NCI-H2029 (cell line): ENCODE measurements around the gene KIF3A.

Experiments
- DNase-seq: peaks from one replicate; lab custom pipeline; 2025; lab: John Stamatoyannopoulos, UW

Gene KIF3A

GRCh38 chr5:132753135-132753987 is 16.0 kb upstream of the KIF3A start:
- DNase-seq: peak; percentile 87

DNA sequence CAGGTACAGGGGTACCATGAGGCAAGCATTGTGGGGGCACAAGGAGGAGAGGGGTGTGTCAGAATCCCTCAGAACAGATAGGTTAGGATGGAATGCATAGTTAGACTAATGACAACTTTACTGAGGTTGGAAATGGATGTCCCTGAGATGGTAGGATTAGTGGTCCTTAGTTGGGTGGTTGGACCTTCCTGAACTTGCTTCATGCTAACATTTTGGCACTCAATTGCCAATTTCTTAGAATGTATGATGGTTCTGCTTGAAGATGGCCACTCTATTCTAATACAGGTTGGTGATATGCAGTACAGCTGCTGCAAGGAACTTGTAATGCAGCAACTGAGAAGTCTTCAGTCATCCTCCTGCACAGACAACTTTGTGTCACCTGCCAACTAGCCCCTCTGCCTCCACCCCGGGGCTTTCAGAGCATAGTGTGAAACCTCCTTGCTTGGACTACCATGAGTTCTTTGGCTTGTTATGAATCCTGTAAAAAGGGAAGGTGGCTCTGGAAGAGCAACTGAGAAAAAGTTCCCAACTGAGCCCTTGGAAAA is 15.3 kb upstream of the KIF3A start:
- DNase-seq: no peak

- DNase-seq: no peak
Observed at GRCh38 chr5:132751971-132752580, 14.7 kb upstream of the KIF3A start.

GRCh38 chr5:132751444-132751843 is 14.1 kb upstream of the KIF3A start:
- no peak for DNase-seq

DNA sequence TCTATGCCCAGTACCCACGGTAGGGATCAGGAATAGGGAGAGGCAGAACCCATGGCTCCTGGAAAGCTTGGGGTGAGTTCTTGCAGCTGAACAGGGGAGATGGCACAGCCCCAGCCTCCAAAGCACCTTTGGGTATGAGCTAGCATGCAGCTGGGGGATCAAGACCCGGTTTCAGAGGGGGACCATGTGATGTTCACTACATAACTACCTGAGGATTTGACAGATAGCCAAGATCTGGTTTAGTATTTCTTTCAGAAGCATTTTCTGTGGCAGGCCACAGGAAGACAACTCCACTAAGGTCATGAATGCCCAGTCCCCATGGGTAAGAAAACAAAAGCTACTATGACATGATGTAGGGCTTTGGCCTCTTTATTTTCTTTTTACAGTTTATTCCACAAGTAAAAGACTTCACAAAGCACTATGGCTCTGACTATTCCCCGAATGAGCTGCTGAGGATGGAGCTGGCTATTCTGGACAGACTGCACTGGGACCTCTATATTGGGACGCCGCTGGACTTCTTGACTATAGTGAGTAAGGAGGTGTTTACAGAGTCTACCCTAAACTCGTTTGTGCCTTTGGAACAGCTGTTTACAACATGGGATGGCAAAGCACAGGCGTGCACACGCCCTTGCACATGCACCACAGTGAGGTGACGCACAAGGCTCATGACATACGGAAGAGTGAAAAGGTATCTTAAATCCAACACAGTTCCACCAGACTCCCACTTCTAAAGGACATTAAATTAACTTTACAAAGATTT is 13.3 kb upstream of the KIF3A start:
- no peak for DNase-seq

GRCh38 chr5:132749506-132749905 is 12.2 kb upstream of the KIF3A start:
- no peak for DNase-seq

GRCh38 chr5:132748522-132749000 is 11.2 kb upstream of the KIF3A start:
- DNase-seq: no peak

GRCh38 chr5:132747616-132748440 is 10.5 kb upstream of the KIF3A start:
- DNase-seq: no peak

GRCh38 chr5:132746954-132747615 is 9.7 kb upstream of the KIF3A start, which contains the start of gene CCNI2:
Gene CCNI2 (plus strand): TSS chr5:132747426. CDS start chr5:132747496, 70 bp downstream.
- DNase-seq: no peak

DNA sequence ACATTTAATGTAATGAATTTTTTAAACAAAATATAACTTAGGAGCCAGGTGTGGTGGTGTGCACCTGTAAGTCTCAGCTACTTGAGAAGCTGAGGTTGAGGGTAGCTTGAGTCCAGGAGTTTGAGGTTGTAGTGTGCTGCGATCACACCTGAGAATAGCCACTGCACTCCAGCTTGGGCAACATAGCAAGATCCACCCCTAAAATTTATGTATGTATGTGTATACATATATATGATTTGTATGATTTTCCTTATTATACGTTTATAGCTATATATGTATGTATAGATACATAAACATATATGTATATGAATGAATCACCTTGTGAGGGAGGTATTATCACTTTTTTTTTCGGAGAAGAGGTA is 9.2 kb upstream of the KIF3A start:
- DNase-seq: no peak

- no peak for DNase-seq
Observed at GRCh38 chr5:132744659-132745058, 7.3 kb upstream of the KIF3A start.

- DNase-seq: no peak
Observed at GRCh38 chr5:132742626-132743025, 5.3 kb upstream of the KIF3A start.

GRCh38 chr5:132742158-132742557 is 4.8 kb upstream of the KIF3A start:
- no peak for DNase-seq

DNA sequence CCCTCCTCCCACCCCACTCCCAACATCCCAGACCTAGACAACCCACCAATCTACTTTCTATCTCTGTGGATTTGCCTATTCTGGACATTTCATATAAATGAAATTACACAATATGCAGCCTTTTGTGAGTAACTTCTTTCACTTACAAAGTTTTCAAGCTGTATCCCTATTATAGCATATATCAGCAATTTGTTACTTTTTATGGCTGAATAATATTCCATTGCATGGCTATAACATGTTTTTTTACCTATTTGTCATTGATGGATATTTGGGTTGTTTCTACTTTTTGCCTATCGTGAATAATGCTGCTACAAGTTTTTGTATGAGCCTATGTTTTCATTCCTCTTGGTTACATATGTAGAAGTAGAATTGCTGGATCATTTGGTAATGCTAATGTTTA is 1.9 kb upstream of the KIF3A start:
- DNase-seq: no peak

- no peak for DNase-seq
Observed at GRCh38 chr5:132737982-132738681, 786 bp upstream of the KIF3A start.

GRCh38 chr5:132734687-132735086 is 2.7 kb downstream of the KIF3A start:
- no peak for DNase-seq

GRCh38 chr5:132733499-132734148 is 3.7 kb downstream of the KIF3A start:
- DNase-seq: no peak

DNA sequence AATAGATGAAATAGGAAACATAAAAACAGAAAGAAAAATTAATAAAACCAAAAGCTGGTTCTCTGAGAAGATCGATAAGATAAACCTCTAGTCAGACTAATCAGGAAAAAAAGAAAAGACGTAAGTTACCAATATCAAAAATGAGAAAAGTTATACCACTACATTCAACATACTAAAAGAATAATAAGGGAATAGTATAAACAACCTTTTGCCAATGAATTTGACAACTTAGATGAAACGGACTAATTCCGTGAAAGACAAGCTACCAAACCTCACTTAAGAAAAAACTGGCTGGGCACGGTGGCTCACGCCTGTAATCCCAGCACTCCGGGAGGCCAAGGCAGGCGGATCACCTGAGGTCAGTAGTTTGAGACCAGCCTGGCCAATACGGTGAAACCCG is 7.5 kb downstream of the KIF3A start:
- DNase-seq: no peak

DNA sequence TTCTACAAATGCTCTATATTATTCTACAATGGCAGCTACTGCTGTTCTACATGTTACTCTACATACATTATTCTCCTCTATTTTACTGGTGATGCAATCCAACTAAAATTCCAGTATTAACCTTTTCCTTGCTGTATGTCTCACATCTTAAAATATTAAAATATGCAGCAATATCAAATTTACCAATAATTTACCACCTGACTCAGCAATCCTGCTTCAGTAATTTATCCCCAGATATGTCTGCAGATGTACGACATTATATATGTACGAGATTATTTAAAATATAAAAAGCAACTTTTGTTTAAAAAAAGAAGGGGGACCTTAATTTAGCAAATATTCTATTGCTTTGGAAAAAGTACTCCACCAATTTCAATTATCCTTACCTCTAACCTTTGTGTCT is 11.6 kb downstream of the KIF3A start:
- no peak for DNase-seq
